ENCODE results near the gene SSBP2. TPM values are rescaled to one million over a fixed set of nuclear protein-coding genes. Genes with fewer than 3 reads are reported as not detected.

Gene SSBP2
- total and polyA plus RNA-seq, 2 of the 8 experiments (the other 6 are each of a cell fraction or from before 2014, with no cell fraction given), result 21.5 to 36.2 TPM

DNA sequence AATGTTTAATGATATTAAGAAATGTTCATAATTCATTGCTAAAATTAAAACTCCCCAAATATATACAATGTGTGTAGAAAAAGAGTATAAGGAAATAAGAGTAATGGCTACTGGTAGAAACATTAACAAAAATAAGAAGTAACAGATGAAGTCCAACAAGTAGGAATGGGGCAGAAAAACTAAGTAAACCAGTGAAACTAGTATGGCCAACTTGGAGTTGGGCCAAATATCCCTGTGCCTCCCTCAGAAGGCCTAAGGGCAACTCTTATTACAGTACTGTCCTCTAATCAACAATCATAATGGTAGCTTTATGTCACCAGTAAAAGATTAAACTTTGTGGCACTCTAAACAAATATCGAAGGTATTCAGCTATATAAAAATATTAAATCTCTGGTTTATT lies 93.5 kb downstream of the SSBP2 start (continued):
- TF ChIP-seq, protein P1, sequence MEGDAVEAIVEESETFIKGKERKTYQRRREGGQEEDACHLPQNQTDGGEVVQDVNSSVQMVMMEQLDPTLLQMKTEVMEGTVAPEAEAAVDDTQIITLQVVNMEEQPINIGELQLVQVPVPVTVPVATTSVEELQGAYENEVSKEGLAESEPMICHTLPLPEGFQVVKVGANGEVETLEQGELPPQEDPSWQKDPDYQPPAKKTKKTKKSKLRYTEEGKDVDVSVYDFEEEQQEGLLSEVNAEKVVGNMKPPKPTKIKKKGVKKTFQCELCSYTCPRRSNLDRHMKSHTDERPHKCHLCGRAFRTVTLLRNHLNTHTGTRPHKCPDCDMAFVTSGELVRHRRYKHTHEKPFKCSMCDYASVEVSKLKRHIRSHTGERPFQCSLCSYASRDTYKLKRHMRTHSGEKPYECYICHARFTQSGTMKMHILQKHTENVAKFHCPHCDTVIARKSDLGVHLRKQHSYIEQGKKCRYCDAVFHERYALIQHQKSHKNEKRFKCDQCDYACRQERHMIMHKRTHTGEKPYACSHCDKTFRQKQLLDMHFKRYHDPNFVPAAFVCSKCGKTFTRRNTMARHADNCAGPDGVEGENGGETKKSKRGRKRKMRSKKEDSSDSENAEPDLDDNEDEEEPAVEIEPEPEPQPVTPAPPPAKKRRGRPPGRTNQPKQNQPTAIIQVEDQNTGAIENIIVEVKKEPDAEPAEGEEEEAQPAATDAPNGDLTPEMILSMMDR (IDR thresholded peaks at IDR 0.05; ENCODE audit: control extremely low read depth in 1 of 3, insufficient read depth in 1 of 3, low read depth in 1 of 3, low read length in 3 of 3), result no peak
- no peak for TF ChIP-seq CHD1 (IDR thresholded peaks at IDR 0.05; ENCODE audit: low read depth, low read length)
- TF ChIP-seq POU5F1 (IDR thresholded peaks at IDR 0.05; ENCODE audit: low read depth, low read length), result no peak
- TF ChIP-seq KDM5A (IDR thresholded peaks at IDR 0.05; ENCODE audit: low read length), result no peak
- TF ChIP-seq POLR2AphosphoS5 (IDR thresholded peaks at IDR 0.05; ENCODE audit: low read depth, low read length), result no peak
- TF ChIP-seq, protein P2, sequence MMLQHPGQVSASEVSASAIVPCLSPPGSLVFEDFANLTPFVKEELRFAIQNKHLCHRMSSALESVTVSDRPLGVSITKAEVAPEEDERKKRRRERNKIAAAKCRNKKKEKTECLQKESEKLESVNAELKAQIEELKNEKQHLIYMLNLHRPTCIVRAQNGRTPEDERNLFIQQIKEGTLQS (IDR thresholded peaks at IDR 0.05; ENCODE audit: insufficient read depth, low read depth, low read length), result no peak
